ENCODE data around the gene BATF. TPM values are rescaled to one million over a fixed set of nuclear protein-coding genes. Genes with fewer than 3 reads are reported as not detected.

Gene BATF
- polyA plus RNA-seq, 1 of the 3 experiments (the other 2 are of a cell fraction) = not detected

DNA sequence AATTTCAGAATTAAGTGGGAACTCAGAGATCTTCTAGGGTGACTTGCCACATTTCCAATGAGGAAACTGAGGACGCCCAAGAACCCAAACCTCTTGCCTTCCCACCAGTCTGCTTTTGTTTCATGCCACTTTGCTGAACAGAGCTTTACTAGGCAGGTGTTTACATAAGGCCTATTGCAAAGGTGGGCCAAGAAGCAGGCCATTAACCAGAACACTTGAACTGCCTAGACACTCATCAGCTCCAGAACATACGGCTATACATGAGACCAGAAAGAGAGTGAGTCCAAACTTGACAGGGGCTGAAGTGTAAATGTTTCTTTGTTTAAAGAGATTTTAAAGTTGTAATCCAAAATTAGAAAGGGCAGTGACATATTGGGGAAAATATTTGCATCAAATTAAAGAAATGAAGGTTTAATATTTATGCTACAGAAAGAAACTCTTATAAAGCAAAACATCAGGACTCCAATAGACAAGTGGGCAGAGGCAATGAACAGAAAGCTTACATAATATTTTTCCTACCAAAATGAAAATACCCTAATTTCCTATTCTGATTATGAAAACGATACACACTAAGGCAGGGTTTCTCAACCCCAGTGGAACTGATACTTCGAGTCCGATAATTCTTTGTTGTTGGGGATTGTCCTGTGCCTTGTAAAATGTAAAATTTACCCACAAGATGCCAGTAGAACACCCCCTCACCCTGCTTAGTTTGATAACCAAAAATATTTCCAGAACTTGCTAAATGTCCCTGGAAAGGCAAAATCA is 11.7 kb downstream of the BATF start (continued):
- TF ChIP-seq ELF1 (IDR thresholded peaks at IDR 0.05) = no peak
- no peak for TF ChIP-seq FOXJ3 (CRISPR knock-in tag; IDR thresholded peaks at IDR 0.05)
- TF ChIP-seq ZBTB33 (IDR thresholded peaks at IDR 0.05; ENCODE audit: borderline replicate concordance, low read depth) = no peak
- no peak for TF ChIP-seq CHD2 (IDR thresholded peaks at IDR 0.05; ENCODE audit: low read length, partially characterized antibody)

GRCh38 chr14:75535164-75535898 is 13.1 kb downstream of the BATF start:
- ChIA-PET CTCF (interaction anchor here (0.8 to 2.7 kb wide), 4 partner anchors 17 to 43 kb away, joined by 3 to 12 read pairs (median 4); no protein-coding TSS in a partner anchor), POLR2A (no interaction called here)
- H3K36me3 ChIP-seq (replicated peaks in 1 of 2; ENCODE audit: control insufficient read depth in 1 of 2, insufficient read depth in 2 of 2, low read length in 1 of 2) = no peaks in the 10 kb centered on the region
- no peak overlapping the region for H3K4me2 ChIP-seq
- H3K9ac ChIP-seq = no peak overlapping the region
- H2AFZ ChIP-seq (ENCODE audit: low read depth) = no peak overlapping the region
- no peaks in the 10 kb centered on the region for H3K9me2 ChIP-seq
- 26% methylated on average over 5 of the region's 5 CpGs for WGBS (ENCODE audit: low lambda C conversion rate)
- H3K4me1 ChIP-seq (ENCODE audit: control insufficient read depth in 1 of 2, insufficient read depth in 2 of 2, low read depth in 1 of 2, low read length in 1 of 2) = peaks cover 0 to 9% of the 10 kb centered on the region in 2 experiments; a peak in 1 of 4 replicates
- no peaks in the 10 kb centered on the region for H3K79me2 ChIP-seq (ENCODE audit: insufficient read depth)
- H4K20me1 ChIP-seq (ENCODE audit: insufficient read depth) = no peaks in the 10 kb centered on the region
- H3K4me3 ChIP-seq (ENCODE audit: low read depth in 2 of 2, low read length in 1 of 2) = no peak overlapping the region
- no peaks in the 10 kb centered on the region for H3K9me3 ChIP-seq
- H3K27ac ChIP-seq (ENCODE audit: low read depth in 2 of 2, low read length in 1 of 2) = peak overlapping the region in 1 of 2 experiments; percentile 16; a peak in 1 of 4 replicates
- no peak for DNase-seq
- H3F3A ChIP-seq (replicated peaks; ENCODE audit: insufficient read depth) = peaks cover 6% of the 10 kb centered on the region
- no peaks in the 10 kb centered on the region for H3K27me3 ChIP-seq (ENCODE audit: insufficient read depth)
- TF ChIP-seq CTCF (IDR thresholded peaks at IDR 0.05) (no peak), EZH2phosphoT487 (IDR thresholded peaks at IDR 0.05; ENCODE audit: borderline replicate concordance, low read depth) (no peak), RXRA (IDR thresholded peaks at IDR 0.05; ENCODE audit: borderline replicate concordance, low read depth) (no peak), RFX5 (IDR thresholded peaks at IDR 0.05; ENCODE audit: low read length) (no peak), JUND (IDR thresholded peaks at IDR 0.05) (no peak), GABPA (IDR thresholded peaks at IDR 0.05; ENCODE audit: low read depth) (no peak), MXI1 (IDR thresholded peaks at IDR 0.05; ENCODE audit: low read depth, low read length) (no peak), MEF2A (IDR thresholded peaks at IDR 0.05; ENCODE audit: borderline replicate concordance, low read depth) (no peak), NRF1 (IDR thresholded peaks at IDR 0.05; ENCODE audit: low read depth, low read length) (no peak), ELF1 (IDR thresholded peaks at IDR 0.05) (no peak), REST (IDR thresholded peaks at IDR 0.05; ENCODE audit: low read depth, low read length) (no peak), EP300 (IDR thresholded peaks at IDR 0.05; ENCODE audit: borderline replicate concordance in 1 of 2, low read depth in 1 of 2, low read length in 1 of 2) (no peak), ZBTB33 (IDR thresholded peaks at IDR 0.05; ENCODE audit: borderline replicate concordance, low read depth) (no peak), NFIC (IDR thresholded peaks at IDR 0.05; ENCODE audit: borderline replicate concordance) (no peak), CHD2 (IDR thresholded peaks at IDR 0.05; ENCODE audit: low read length, partially characterized antibody) (no peak)
- TF ChIP-seq, protein P1, sequence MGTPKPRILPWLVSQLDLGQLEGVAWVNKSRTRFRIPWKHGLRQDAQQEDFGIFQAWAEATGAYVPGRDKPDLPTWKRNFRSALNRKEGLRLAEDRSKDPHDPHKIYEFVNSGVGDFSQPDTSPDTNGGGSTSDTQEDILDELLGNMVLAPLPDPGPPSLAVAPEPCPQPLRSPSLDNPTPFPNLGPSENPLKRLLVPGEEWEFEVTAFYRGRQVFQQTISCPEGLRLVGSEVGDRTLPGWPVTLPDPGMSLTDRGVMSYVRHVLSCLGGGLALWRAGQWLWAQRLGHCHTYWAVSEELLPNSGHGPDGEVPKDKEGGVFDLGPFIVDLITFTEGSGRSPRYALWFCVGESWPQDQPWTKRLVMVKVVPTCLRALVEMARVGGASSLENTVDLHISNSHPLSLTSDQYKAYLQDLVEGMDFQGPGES (IDR thresholded peaks at IDR 0.05; ENCODE audit: low read depth, low read length) = no peak
